Measurements from ENCODE around the gene SMYD5.
"Not testable (repeated sequence)": the region's sequence is repeated elsewhere in the genome, so short reads cannot be mapped to it uniquely, and the experiment has no call there.

GRCh38 chr2:73166813-73167212, 47.2 kb upstream of the SMYD5 start:
- TF ChIP-seq CTCF (IDR thresholded peaks at IDR 0.05; ENCODE audit: insufficient read depth, low read length, poor library complexity, severe bottlenecking); EZH2phosphoT487 (conservative IDR thresholded peaks at IDR 0.05; ENCODE audit: low read length): not testable (repeated sequence)
